ENCODE measurements around the gene CCDC28A.

The CCDC28A gene

DNA sequence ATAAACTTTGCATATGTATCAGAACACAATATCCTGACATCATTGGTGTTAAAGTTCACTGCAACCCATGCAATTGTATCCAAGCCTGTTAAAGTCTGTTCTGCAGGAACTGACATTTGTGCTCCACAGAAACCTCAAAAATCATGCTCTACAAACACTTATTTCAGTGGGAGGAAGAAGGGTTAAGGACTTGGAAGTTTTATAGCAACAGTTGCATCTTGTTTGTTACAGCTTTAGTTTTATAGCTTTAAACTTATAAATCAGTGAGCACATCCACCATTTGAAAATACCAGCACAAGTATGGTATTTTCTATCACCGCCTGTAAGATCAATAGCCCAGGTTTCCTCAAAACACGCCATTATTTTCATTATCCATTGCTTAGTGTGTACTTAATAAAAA, 23.2 kb downstream of the CCDC28A start:
- no peak for DNase-seq

DNA sequence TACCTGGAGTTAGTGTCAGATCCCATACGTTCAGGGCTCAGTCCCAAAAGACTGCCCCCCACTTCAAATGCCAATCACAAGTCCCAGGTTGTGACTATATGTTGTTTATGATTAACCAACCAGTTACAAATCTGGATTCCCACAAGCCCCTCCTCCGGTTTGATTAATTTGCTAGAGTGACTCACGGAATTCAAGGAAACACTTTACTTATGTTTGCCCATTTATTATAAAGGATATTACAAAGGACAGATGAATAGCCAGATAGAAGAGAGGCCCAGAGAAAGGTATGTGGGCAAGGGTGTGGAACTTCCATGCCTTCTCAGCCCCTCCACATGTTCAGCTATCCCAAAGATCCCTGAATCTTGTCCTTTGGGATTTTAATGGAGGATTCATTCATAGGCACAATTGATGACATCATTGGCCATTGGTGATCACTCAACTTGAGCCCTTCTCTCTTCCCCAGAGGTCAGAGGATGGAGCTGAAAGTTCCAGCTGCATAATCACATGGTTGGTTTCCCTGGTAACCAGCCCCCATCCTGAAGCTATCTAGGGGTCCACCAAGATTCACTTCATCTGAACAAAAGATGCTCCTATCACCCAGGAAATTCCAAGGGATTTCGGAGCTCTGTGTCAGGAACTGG, 24.4 kb downstream of the CCDC28A start:
- DNase-seq: no peak

DNA sequence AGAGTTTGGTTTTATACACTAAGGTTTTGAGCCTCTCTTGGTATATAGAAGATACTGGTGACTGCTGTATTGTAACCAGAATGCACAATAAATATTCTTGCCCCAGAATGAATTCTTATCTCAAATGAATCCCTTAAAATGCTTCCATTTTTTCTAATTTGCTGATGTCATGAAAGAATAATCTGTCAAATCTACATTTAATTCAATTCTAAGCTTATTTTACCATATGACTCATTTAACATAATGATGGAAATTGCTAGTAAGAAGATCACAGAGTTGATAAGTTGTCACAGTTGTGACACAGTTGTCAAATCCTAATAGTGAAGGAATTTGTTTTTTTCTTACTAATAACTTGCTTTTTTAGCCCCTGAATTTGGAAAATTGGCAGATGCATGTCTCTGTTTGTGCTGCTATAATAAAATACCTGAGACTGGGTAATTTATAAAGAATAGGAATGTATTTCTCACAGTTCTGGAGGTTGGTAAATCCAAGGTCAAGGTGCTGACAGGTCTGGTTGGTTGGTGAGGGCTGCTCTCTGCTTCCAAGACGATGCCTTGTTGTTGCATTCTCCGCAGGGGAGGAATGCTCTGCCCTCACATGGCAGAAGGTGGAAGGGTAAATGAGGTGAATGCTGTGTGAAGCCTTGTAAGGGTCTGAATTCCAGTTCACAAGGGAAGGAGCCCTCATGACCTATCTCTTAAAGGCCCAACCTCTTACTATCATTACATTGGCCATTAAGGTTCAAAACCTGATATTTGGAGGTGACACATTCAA, 27.0 kb downstream of the CCDC28A start:
- no peak for DNase-seq

DNA sequence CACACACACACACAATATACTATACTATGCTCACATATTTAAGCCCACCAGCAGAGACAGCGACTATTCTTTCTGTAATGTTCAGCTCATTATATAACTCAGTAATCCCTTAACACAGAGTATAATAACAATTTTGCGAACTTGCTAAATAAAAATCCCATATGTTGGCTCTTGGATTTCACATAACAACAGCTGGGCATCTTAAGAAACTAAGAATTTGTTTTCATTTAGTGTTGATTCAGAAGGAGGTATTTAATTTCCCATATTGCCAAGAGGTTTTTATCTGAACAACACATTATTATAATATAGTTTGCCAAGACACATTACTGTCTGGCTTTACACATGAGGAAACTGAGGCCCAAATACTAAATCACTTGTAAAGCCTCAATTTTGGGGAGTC, 29.8 kb downstream of the CCDC28A start:
- DNase-seq: no peak

DNA sequence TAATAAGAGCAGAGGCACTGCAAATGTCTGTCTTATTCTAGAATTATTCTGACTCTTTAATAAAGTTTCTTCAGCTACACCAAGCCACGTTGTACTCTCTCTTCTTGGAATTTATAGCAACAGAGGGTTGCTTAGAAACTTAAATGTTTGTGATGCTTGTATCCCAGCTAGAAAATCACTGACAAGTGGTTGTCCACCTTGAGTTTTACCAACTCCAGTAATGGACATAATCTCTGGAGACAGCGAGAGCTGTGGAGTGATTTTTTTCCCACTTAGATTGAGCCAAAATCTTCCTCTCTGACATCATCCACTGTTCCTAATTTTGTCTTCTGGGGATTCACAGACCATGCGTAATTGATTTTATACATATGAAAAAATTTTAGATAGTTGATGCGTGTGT, 30.3 kb downstream of the CCDC28A start:
- DNase-seq: no peak

DNA sequence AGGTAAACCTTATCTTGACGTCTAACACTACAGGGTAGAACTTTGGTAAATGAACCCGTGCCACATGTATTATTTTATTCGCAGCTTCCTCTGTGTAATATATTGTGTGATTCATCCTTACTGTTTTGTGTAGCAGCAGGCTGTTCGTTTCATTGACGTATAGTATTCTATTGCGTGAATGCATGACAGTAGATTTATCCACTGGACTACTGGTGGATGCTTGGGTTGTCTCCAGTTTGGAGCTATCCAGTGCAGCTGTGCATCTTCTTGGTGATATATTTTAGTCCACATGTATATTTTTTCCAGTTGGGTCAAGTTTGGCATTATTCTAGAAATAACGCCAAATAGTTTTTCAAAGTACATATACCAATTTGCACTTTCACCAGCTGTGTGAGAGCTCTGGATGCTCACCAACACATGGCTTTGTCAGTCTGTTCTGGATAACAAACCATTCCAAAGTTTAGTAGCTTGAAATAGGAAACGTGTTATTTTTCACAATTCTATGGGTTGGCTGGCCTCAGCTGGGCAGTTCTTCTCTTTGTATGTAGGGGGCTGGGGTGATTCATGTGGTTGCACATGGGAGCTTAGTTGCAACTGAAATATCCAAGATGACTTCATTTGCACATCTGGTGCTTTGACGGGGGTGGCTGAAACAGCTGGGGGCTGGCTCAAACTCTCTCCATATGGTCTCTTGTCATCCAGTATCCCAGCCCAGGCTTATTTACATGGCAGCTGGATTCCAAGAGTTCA, 31.6 kb downstream of the CCDC28A start:
- no peak for DNase-seq

DNA sequence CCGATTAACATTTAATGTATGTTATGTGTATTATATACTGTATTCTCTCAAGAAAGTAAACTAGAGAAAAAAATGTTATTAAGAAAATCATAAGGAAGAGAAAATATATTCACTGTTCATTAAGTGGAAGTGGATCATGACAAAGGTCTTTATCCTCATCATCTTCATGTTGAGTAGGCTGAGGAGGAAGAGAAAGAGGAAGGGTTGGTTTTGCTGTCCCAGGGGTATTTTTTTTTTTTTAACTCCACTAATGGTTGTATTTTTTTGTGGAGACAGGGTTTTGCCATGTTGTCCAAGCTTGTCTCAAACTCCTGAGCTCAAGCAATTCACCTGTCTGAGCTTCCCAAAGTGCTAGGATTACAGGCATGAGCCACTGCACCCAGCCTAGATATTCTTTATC, 33.3 kb downstream of the CCDC28A start:
- no peak for DNase-seq

DNA sequence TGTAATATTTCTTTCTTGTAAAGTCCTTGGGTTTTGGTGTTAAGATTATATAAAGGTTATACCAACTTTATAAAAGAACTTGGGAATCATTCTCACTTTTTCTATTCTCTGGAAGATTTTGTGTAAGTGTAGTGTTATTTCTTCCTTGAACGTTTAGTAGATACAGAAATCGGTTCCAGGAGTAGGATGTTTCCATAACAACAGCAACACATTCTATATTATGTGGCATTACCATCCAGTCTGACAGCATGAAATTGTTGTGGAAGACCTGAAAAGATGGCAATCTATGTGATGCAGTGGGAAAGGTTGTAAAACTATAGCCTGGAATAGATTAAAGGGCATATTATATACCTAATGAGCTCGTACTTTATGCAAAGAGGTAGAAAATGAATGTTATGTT, 36.1 kb downstream of the CCDC28A start:
- DNase-seq: no peak

DNA sequence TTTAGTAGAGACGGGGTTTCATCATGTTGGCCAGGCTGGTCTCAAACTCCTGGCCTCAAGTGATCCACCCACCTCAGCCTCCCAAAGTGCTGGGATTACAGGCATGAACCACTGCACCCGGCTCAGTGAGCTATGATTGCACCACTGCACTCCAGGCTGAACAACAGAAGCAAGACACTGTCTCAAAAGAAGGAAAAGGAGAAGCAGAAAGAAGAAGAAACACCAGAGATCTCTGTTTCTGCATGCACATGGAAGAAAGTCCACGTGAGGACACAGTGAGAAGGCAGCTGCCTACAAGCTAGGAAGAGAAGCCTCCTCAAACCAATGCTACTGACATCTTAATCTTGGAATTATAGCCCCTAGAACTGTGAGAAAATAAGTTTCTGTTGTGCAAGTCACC, 38.3 kb downstream of the CCDC28A start:
- no peak for DNase-seq

DNA sequence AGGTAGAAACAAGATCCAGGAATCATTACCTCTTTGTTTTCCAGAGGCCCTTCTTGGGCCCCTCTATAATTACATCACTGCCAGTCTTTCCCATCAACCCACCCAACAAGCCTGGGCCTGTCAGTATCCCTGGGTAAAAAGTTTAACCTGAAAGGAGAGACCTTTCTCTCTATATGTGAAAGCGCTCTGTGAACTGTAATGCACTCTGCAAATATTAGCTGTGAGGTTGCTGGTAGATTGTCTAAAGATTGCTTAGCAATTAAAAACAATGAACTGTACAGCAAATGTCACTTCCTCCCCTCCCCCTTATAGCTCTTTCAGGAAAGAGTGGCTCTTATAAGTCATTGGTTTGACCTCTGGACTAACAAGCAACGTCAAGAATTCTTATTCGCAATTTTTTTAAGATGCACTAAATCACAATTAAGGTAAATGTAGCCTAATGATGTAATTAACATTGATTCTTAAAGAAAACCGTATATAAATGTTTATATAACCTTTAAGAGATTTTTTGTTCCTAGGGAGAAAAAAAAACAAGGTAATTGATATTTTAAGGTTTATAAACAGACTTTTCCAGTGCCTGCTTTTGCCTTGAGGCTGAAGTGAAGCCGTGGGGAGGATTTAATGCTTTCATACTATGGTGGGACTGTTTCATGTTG, 40.7 kb downstream of the CCDC28A start:
- DNase-seq: no peak

DNA sequence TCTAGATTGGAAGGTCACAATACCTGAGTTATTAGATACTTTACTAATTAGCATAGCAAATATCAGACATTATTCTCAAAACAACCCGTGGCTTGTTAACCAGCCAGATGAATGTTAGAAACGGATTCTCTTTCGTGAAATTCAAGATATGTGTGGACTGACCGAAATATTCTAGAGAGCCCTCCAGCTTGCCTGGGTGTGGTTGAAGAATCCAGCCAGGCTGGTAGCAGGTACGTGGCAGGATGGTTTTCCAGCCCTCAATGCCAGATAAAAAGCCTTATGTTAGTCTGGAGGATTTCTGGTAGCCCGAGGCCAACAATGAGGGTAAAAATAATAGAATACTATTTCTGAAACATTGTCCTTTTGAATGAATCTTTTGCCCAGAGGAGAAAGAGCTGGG, 41.7 kb downstream of the CCDC28A start:
- no peak for DNase-seq

DNA sequence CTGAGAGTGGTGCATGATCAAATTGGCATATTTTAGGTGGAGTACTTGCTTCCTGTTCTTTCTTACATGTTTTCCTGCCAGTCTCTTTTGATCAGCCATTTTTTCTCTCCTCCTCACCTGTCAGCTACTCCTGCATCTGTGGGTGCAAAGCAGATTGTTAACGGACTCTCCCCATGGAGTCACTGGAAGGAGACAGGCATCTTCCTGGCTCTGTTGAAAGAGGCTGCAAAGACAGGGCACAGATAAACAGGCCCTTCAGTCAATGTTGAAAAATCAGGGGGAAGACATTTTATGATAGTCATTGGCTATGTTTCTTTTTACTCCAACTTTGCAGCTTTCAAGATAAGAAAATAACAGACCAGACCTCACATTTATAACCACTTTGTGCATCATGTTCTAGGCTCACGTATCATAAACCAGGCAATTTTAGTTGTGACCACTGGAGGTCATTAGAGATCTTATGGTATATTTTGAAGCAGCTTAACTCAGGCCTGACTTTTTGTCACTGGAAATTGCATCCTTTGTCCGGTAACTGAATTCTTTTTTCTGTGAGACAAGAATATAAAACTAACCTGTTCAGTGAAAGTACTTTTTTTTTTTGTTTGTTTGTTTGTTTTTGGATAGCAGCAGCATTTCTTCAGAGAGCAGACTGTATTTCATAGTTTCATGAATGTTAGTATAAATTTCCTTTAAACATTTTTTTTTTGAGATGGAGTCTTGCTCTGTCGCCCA, 42.4 kb downstream of the CCDC28A start:
- DNase-seq: no peak

DNA sequence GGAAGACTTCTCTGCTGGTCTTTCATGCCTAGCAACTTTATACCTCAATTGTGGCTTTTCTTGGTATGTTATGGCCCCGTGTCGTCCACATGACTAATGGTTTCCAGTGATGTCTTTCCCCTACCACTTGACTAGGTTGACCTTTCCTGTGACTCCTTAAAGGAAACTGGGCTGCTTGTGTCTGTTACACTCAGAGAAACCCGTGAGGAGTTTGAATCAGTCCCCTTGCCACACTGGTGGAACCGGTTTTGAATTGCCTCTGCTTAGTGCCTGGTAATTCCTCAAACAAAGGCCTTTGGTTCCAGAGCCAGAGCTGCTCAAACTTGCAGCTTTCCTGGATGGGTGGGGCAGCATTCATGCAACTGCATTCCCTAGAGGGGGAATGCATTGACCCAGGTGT, 44.2 kb downstream of the CCDC28A start:
- no peak for DNase-seq

DNA sequence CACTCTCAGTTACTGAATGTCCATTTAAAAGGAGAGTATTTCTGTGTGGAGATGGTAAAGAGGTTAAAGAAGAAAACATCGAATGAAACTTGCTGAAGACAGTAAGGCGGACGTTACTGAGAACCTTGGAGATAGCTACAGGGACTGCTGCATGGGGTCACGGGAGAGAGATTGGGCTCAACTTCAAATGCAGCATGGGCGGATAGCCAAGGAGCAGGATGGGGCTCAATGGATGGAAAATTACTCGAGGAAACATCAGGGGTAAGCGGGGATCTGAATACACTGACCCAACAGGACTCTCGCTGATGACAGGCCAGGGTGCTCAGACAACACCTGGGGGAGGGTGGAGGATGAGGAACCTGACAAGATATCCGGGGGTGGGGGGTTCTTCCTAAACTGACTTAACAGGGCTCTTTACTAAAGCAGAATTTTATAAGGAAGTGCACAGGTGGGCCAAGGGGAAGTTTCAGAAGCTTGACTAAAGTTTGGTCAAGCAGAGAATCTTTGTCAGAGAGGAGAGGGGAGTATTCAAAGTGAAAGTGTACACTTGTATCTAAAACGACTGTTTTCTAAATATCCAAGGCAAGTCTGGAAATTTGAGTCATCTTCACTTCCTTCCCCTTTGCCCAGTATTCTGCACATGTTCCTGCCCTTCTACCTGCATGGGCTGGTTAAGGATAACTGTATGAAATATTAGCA, 45.1 kb downstream of the CCDC28A start:
- no peak for DNase-seq

DNA sequence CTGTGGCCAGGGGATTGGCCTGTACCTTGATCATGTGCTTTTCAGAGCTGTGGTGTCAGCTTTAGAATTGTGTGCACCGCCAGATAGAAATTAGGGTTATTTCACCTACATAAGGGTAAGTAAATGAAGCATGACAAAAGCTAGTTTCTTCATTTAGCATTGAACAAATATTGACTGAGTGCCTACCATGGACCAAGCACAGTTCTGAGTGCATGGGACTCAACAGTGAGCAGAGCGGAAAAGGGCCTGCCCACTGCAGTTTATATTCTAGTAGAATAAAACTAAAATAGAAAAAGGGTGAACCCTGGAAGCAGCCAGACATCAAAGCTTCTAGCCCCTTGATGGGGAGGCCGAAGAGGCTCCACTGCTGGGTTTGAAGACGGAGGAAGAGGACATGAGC, 48.0 kb downstream of the CCDC28A start:
- no peak for DNase-seq

DNA sequence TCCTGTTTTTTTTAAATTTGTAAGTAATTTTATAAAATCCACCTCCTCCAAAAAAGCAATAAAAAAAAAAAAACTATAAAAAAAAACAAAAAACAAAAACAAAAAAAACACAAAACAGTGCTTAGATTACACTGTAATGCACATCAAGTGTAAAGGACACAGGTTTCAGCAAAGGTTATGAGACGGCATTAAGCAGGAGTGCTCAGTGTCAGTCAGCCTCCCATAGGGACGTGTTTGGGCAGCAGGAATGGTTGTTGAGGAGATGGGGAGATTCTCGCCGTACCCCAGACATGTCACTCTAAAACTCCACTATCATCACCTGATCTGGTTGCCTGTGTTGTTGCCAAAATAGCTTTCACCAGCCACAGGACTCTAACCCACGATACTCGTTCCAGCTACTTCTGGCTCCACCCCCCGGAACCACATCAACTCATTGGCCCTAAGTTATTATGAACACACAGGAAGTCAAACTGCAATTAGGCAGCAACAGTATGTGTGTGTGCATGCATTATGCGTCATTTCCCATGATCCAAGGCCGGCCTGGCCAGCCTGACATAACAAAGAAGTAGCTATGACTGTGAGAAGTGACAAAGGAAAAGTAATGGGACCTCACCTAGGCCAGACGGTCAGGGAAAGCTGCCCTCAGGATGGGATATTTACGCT, 51.0 kb downstream of the CCDC28A start:
- no peak for DNase-seq

DNA sequence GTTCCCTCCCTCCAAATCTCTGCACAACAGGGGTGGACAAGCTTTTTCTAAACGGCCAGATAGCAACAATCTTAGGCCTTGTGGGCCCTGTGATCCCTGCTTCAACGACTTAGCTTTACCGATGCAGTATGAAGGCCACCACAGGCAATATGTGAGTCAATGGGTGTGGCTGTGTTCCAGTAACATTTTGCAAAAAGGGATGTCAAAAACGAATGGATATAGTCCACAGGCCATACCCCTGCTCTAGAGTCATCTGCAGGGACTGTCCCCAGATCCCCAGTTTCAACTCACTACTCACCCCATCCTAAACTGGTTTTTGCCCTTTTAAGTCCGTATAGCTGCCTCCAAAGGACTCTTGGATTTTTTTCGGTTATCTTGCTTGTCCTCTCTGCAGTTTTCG, 56.7 kb downstream of the CCDC28A start:
- DNase-seq: no peak

DNA sequence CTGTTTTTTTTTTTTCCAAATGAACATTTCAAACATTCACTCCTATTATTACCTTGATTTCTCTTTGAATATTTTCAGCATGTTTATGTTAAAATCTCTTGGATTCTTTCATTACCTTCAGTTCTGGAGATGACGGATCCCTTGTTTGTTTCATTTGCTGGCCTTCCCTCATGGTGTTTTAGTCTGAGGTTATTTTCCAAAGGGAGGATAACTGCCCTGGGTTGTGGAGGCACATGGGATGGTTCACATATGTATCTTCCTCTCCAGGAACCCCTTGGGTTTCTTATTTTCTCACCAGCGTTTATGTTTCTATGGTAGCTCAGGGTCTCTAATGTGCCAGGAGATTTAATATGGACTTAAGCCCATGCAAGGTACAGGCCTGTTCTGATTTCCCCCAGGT, 58.6 kb downstream of the CCDC28A start:
- no peak for DNase-seq

DNA sequence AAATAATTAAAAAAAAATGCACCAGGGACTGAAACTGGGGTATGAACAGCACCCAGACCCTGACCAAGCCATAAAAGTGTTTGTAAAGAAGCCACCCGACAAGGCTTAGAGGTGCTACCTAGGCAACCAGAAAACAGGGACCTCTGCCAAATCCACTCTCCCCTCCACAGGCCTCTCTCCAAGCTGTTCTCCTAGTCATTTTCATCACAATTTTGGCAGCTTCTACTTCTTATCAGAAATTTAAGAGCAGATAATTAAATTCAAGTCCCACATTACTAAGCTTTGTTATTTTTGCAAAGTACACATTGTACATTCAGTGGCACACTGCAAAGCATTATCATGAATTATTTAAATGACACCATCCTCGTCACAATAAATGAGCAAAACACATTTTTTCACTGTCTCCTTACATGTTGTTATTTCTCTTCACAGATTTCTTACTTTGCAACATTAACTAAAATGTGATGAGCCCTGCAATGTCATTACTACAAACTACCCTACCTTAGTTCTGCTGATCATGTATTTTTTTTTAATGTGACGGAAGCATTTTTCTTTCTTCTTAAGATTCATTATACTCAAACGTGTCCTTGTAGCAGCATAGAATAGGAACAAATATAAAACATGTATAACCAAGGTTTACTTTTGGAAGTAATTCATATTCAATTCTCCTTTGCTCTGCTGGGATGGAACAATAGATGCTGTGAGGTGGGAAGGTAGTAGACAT, 60.4 kb downstream of the CCDC28A start:
- no peak for DNase-seq

DNA sequence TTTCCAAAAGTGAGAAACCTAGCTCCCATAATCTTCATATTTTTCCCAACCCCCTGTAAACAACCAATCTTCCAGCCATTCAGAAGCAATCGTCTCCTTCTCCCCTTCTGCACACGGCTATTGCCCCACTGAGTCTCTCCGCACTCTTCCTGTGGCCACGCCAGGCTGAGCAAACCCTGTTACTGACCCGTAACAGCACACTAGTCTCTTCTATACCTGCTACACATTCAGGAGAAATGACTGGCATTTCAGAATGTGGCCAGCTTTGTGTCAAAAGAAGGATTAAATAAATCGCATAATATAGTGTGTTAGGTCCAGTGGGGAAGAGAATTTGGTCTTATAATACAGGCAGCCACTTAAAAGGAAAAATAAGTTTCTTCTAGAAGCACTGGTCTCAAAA, 63.7 kb downstream of the CCDC28A start:
- no peak for DNase-seq
